GM21367 (cell line): ENCODE results near the gene CIB2.
A peak's percentile ranks its signal among the peaks of the same experiment; 100 is the strongest.

Experiments
- ATAC-seq: cut with Tn5 transposase; IDR thresholded peaks from one replicate; pipeline ENCODE4 v1.9.1; 2021; ENCODE audit not compliant: unreplicated experiment

The CIB2 gene

DNA sequence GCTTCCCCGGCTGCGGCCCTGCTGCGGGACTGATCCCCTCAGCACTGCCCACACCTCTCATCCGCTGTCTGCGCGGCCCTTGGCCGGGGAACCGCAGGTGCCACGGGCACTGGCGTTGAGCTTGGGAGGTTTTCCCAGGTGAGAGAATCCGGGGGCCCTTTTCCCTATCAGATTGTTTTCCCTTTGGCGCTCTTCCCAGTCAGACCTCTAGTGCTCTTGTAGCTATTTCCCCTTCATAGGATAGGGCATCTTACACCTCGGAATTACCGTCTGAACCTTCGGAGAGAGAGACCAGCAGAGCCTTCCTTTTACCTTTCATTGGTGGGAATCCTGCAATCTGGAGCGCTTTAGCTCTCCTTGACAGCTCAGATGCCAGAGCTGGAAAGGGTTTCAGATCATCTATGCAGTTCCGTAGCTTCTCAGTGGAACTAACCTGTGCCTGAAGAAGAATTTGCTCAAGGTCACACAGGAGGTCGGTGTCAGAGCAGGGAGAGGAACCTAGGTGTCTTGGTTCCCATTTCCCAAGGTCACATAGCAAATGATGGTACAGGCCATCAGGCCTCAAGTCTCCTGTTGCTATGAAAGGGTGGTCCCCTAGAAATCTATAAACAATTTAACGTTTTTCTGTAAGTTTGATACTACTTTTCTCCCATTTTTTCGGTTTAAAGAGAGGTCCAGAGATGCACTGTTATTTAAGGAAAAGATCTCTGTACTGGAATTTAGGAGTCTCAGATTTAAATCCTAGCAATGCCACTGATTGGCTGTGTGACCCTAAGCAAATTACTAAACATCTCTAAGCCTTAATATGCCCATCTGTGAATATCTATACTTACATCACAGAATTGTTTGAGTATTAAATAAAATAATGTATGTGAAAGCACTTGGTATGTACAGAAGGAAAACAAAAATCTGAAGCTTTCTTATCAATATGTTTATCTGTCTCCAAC is 18.8 kb upstream of the CIB2 start:
- ATAC-seq: no peak

DNA sequence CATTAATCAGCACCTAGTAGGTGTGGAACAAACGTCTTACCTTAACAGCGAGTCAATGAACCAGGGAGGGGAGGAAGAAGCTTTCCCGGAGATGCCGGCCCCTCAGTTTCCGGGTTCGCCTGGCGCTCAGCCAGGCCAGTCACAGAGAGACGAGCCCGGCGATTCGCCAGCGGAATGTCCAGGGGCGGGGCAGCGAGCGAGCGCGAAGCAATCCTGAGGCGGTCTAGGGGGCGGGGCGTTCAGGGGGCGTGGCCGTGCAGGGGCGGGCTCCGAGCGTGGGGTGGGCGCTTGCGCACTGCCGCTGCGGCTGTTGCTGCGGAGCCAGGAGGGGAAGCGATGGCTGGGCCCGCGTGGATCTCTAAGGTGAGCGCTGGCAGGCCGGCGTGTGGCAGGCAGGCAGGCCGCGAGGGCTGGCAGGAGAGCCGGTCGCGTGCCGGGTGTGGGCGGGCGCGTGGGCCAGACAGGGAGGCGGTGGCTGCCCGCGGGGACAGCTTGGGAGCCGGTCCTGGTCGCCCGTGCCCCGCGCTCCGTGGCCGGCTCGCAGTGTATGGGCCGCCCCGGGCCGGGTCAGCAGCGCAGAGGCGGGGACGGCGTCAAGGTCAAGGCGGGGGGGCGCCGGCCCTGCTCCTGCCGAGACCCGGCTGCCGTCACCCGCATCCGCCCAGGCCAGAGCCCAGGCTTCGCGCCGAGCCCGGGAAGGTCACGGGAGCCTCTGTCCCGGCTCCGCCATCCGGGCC is 18.0 kb upstream of the CIB2 start, which contains the start of gene IDH3A:
TSS of gene IDH3A (plus strand) at position 295 of the 737 bp plus-strand sequence. CDS start at position 337, 42 bp downstream.
- ATAC-seq: peak; percentile 69

DNA sequence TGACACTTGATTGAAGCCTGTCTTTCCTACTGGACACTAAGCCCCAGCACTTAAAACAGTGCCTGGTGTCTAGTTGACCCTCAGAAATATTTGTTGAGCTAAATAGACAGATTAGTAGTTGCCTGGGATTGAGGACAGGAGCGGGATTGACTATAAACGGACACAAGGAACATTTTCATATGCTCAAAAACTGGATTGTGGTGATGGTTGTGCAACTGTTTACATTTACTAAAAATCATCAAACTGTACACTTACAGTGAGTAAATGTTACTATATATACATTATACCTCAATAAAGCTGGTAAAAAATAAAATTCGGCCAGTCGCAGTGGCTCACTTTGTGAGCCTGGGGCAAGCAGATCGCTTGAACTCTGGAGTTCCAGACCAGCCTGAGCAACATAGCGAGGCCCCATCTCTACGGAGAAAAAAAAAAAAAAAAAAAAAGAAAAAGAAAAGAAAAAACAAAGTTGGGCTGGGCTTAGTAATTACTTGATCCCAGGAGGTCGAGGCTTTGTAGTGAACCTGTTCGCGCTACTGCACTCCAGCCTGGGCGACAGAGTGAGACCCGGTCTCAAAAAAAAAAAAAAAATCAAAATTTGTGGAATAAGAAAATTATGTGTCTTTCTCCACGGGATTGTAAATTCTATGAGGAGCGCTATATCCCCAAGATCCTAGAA is 17.3 kb upstream of the CIB2 start:
- ATAC-seq: no peak

DNA sequence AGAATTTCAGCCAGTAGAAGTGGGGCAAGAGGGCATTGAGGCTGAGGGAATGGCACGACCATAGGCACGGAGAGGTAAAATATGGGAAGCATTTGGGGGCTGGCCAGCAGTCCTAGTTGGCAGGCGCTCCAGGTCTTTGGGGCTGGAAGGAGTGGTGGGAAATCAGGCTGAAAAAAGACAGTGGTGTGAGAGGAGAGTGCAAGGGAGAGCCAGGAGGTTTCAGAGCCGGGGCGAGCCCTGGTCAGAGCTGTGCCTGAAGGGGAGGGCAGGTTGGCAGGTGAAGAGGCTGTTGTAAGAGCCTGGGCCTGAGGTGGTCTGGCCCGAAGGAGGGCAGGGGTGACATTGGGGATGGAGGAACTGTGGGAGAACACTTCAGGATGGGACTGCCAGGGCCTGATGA is 16.3 kb upstream of the CIB2 start:
- ATAC-seq: no peak

DNA sequence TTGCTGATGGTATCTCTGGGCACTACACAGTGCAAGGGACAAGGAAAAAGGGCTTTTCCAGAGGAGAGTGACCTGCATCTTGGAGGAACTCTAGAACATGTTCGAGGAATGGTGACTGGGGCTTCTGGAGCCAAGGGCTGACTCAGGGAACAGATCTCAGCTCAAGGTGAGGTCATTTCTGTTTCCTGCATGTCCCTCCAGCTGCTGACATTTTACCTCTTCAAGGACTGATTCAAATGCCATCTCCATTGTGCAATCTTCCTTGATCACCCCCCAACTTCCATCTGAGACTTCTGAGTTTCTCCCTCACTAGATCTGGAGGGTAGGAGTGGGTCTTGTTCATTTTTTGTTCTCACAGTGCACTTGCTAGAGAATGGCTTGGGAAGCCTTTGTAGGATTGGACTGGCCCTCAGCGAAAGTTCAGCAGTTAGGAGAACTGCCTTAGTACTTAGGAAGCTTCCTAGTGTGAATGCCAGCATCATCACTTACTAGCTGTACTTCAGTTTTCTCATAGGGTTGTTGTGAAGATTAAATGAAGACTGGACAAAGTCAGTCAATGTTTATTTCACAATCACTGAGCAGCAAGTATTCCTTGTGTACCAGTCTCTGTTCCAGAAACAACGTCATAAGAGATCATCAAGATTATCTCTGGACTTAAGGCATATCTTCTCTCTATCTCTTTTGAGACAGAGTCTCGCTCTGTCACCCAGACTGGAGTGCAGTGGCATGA is 15.3 kb upstream of the CIB2 start:
- ATAC-seq: no peak

DNA sequence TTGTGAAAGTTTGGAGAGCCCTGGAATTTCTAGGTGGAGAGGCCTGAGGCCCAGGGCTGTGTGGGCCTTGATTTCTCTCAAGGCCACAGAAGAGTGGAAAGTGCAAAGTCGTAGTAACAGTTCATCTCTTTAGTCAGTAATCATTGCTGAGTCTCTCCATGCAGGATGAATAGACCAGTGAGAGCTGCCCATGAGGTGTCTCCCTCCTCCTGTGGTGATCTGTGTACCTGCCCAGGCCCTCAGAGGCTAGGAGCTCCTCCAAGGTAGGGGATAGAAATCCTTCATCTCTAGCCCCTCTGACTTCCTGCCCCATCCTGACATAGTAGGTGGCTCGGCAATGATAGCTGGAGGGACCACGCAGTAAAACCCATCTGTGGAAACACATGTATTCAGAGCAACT is 11.1 kb upstream of the CIB2 start:
- ATAC-seq: no peak

DNA sequence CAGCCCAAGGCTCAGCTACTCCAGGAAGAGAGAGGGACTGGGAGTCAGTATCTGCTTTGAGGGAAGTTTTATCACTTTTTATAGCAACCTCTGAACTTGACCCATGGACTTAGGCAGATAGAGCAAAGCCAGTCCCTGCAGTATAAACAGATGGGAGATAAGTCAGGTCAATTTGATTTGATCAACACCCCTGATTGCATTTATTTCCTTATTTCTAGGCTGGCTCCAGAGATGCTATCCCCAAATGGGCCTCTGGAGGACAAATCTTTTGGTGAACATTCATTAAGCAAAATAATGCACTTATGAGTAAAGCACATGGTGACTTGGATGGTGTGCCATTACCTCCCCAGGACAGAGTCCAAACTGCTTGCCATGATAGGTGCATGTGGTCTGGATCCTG is 9.0 kb upstream of the CIB2 start:
- ATAC-seq: no peak

DNA sequence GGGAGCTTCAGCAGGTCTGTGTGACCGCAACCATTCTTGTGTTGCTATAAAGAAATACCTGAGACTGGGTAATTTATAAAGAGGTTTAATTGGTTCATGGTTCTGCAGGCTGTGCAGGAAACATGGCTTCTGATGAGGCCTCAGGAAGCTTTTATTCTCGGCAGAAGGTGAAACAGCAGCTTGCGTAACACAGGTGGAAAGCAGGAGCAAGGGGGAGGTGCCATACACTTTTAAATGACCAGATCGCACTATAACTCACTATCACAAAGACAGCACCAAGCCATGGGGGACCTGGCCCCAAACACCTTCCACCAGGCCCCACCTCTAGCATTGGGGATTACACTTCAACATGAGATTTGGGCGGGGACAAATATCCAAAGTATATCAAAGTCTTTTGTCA is 8.3 kb upstream of the CIB2 start:
- no peak for ATAC-seq

DNA sequence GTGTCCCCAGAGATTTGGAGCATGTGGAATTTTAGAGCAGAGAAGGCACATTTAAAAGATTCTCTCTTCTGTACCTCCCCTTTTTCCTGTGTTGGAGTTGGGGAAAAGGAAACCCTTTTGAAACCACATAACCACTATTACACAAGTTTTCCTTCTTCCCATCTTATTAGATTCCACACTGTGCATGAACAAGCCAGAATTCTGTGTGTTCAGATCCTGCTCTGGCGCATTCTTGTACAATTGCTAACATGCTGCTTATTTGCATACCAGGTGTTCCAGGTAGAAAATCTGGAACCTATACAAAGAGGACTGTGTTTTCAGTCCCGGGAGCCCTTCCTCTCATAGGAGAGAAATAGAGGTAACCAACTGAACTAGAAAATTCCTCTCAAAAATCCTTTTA is 2.6 kb upstream of the CIB2 start:
- ATAC-seq: no peak

DNA sequence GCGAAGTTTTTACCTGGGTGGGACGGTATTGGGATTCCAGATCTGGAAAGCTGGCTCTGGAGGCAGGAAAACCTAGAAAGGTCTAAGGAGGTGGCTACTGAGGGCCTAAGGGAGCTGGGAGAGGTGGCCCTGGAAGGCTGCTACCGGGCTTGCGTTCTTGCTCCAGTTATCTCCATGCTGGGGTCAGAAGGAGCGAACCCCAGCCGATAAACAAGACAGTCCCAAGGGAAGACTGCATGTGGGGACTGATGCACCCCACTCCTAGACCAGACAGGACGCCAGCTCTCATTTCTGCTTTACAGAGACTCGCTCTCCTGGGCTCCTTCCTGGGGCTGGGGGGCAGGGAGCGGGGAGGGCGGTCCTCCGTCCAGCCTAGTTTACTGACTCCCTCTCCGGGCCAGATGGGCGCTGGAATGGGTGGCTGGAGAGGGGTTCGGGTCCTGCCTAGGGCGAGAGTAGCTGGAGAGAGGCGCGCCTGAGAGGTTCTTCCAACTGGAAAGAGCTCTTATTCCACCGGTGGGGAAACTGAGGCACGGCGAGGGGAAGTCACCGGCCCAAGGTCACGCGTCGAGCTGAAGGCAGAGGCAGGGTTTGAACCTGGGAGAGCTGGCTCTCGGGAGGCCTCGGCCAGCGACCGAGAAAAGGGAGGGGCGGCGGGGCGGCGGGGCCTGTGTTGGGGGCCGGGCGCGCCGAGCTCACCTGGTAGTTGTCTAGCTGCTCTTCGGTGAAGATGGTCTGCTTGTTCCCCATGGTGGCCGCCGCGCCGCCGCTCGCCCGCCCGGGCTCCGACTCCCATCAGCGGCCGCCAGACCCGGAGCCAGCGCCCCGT is 565 bp downstream of the CIB2 start:
- no peak for ATAC-seq

DNA sequence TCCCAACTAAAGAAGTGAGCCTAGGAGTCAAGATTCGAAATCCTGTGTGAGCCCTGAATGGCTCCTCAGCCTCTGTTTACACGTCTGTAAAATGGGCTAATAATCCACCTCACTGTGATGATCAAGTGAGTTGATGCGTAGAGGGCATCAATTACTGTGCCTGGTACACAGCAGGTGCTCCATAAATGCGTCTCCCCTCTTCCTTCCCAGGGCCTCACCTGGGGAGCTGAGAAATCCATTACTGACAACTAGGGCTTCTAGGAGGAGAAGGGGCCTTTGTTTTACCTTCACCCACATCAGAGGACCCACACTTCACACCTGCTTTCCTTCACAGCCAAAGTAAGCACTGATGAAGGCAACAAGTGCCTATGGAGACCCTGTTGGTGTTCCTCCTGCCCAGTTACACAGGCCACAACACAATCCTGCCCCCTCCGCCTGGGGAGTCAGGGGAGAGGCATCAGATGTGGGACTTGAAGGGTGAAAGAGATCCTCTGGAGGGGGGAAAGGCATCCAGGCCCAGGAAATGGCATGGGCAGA is 1.4 kb downstream of the CIB2 start:
- no peak for ATAC-seq

DNA sequence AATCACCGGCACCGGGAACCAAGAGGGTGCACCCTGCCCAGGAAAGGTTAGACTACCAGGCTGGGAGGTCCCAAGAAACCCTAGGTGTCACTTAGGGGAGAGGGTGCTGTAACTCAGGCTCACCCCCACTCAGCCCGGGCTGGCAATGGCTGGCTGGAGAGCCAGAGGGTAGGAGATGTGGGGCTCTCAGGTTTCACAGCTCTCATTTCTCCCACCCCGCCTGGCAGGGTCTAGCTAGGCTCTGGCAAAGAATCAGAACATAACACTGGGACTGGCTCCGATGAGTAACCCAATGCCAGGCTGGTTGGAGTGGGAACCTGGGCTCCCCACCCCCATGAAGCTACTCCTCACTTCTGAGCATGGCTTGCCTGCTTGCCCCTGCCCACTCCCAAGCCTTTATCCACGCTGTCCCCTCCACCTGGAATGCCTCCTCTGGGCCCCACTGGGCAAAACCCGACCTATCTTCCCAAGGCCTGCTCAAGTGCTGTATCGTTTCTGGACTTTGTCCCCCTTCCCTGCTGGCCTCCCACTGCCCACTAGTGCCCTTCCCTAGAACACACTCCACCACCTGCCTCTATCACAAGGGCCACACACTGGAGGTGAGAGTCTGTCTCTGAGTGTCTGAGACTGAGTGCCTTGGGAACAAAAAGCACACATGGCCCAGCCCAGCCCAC is 2.0 kb downstream of the CIB2 start:
- no peak for ATAC-seq

DNA sequence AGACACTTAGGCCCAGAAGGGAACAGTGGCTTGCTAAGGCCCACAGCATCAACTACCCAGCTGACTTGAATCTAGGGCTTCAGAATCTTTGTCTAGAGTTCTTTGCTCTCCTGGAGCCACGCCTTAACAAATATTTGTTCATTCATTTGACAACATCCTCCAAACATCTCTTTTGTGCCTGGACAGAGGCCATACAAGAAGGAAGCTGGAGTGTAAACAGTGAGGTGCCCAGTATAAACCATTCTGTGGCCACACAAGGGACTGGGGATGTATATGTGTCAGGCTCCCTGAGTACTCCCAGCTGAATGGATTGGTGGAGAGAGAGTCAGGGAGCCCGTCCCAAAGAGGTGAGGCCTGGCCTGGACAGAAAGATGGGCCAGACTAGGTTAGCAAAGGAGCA is 3.4 kb downstream of the CIB2 start:
- ATAC-seq: no peak

DNA sequence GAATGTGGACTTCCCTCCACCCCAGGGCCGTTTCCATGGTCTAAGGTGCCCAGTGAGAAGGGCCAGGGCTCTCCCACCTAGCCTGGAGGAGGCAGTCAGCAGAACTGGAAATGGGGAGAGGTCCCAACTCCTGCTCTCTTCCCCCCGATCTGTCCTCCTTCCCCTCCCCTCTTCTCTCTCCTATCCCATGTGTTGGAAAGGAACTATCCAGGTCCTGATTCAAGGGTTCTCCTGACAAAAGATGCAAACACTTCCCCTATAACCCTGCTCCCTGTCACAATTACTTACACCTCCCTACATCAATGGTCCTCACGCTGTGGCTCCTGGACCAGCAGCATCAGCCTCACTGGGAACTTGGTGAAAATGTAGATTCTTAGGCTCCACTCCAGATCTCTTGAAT is 6.0 kb downstream of the CIB2 start:
- no peak for ATAC-seq

DNA sequence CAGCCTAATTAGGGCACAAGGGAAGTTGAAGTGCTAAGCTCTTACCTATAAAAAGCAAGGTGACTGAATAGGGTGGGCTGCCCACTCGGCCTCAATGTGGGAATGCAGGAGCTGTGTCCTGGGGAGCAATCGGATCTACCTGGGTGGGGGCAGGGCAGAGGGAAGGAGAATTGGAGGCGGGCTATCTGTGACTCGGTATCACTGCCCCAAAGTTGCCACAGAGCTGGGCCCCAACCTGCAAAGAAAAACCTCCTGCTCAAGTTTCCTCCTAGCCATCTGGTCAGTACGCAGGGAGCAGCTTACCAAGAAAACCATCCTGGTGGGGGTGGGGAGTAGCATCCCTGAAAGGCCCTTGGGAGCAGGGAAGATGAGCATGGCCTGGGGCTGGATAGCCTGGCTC is 10.7 kb downstream of the CIB2 start:
- ATAC-seq: no peak

DNA sequence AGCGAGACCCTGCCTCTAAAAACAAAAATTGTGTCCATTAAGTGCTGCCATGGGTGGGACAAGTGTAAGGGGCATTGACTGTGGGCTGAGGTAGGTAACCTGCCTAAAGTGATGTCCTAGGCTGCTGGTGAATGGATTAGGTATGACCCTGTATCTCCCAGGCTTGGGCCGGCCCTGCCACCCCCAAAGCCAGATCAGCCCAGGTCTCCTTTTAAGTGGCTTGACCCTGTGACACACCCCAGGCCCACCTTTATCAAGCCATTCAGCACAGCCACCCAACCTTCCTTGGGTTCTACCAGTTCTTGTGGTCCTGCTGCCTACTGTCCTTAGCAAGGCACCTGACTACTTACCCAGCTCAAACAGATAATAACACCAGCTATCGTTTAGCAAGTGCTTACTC is 18.7 kb downstream of the CIB2 start:
- ATAC-seq: no peak

DNA sequence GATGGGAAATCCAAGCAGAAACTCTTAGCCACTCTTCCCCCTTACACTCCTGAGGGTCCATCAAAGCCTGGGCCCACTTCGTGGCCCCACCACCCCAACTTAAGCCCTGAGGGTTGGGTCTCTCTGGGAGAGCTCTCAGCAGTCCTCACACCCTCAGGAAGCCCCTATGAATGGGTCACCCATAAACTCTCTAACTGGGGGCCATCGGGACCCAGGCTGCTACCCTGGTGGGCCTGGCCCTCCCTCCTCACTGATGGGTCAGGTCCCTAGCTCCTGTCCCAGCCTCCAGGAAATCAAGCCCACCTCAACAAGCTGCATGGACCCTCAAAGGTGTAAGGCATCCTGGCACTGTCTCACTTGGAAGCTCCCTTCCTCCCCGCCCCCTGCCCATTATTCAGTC is 19.5 kb downstream of the CIB2 start:
- ATAC-seq: no peak

DNA sequence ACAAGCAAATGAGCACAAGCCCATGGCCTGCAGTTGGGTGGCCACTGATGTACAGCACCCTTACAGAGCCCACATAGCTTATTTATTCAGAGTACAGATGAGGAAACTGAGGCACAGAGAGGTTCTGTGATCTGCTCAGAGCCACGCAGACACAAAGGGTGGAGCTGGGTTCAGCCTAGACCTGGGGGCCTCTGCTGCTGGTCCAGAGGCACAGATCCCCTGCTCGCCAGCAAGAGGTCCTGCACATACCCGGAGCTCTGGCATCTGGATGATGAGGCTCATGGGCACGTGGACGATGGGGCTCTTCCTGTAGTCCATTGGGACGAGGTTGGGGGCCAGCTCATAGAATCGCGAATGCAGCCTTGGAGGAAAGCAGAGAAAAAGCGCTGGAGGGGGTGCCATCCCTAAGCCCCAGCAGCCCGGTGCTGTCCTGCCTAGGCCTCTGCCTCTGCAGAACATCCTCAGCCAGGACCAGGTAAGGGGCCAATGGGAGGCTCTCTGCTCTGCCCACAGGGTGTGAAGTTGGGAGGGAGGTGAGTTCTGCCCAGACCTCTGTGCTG is 20.2 kb downstream of the CIB2 start:
- ATAC-seq: no peak

DNA sequence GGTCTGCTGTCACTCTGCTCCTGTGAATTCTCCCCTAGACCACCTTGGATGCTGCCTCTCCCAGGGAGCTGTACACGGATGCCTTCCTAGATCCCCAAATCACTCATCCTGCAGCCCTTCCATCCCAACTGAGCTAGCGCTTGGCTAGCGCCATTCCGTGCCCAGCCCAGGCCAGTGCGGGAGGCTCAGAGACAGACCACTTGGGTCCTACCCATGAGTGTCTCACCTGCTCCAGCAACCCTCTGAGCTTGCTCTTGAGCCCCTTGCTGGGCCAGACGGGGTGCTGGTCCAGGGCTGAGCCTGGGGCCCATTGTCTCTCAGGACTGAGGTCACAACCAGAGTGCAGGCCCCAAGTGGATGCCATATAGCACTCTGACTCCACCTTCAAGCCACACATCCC is 21.1 kb downstream of the CIB2 start:
- no peak for ATAC-seq
